WTC11 (cell line): Measurements from ENCODE around the gene KIN. TPM values are rescaled to one million over a fixed set of nuclear protein-coding genes. Genes with fewer than 3 reads are reported as not detected.

Experiments
- ATAC-seq: fragments of 200-7000 bp; cut with Tn5 transposase; 2 replicates; pipeline ENCODE4 v1.10.0; 2021; ENCODE audit warnings: mild to moderate bottlenecking, moderate library complexity
- CTCF ChIA-PET: fragments of 300-600 bp; sonication (Branson Sonifier 250); formaldehyde crosslinking; loops from one replicate; lab custom pipeline; 2021; ENCODE audit warnings: antibody characterized with exemption; lab: Charles Lee
- POLR2A ChIA-PET: fragments of 350-600 bp; sonication (Branson Sonifier 250); formaldehyde crosslinking; loops from one replicate; lab custom pipeline; 2021; ENCODE audit warnings: antibody characterized with exemption; lab: Charles Lee
- DNase-seq: peaks from one replicate; pipeline ENCODE4 v3.0.0; 2021; ENCODE audit warnings: low spot score
- H3K27ac Mint-ChIP-seq: 2 replicates; pipeline ENCODE4 v1.8.0; 2021; ENCODE audit warnings: mixed read lengths
- H3K27me3 Mint-ChIP-seq: 2 replicates; pipeline ENCODE4 v1.8.0; 2021; ENCODE audit warnings: low read depth, mild to moderate bottlenecking, moderate library complexity, mixed read lengths
- H3K36me3 Mint-ChIP-seq: 2 replicates; pipeline ENCODE4 v1.8.0; 2021; ENCODE audit warnings: mixed read lengths
- H3K4me1 Mint-ChIP-seq: 2 replicates; pipeline ENCODE4 v1.8.0; 2022; ENCODE audit warnings: mixed read lengths
- H3K4me3 Mint-ChIP-seq: 2 replicates; pipeline ENCODE4 v1.8.0; 2021; ENCODE audit warnings: mild to moderate bottlenecking, moderate library complexity, mixed read lengths
- H3K9me3 Mint-ChIP-seq: 2 replicates; pipeline ENCODE4 v1.8.0; 2021; ENCODE audit warnings: mixed read lengths
- ARID4B ChIP-seq: sonication (generic); formaldehyde crosslinking; IDR thresholded peaks from 2 replicates; pipeline ENCODE4 v1.8.0; 2023; ENCODE audit warnings: missing genetic modification reagents, mild to moderate bottlenecking, borderline replicate concordance
- CREM ChIP-seq: sonication (generic); formaldehyde crosslinking; IDR thresholded peaks from 2 replicates; pipeline ENCODE4 v1.8.1; 2022; ENCODE audit warnings: mild to moderate bottlenecking, missing genetic modification reagents, moderate library complexity
- ESRRA ChIP-seq: sonication (generic); formaldehyde crosslinking; IDR thresholded peaks from 2 replicates; pipeline ENCODE4 v1.8.1; 2022; ENCODE audit warnings: mild to moderate bottlenecking, missing genetic modification reagents, borderline replicate concordance
- ETV6 ChIP-seq: sonication (generic); formaldehyde crosslinking; IDR thresholded peaks from 2 replicates; pipeline ENCODE4 v1.8.1; 2022; ENCODE audit warnings: mild to moderate bottlenecking, missing genetic modification reagents
- FOXP4 ChIP-seq: sonication (generic); formaldehyde crosslinking; IDR thresholded peaks from 2 replicates; pipeline ENCODE4 v1.8.0; 2022; ENCODE audit warnings: mild to moderate bottlenecking, missing genetic modification reagents
- JAZF1 ChIP-seq: fragments of 250-450 bp; sonication (Bioruptor Pico); IDR thresholded peaks from 2 replicates; pipeline ENCODE4 v1.9.0; 2021; ENCODE audit warnings: moderate library complexity, mild to moderate bottlenecking, inconsistent platforms
- JUN ChIP-seq: sonication (generic); formaldehyde crosslinking; IDR thresholded peaks from 2 replicates; pipeline ENCODE4 v1.8.0; 2023; ENCODE audit warnings: mild to moderate bottlenecking, missing genetic modification reagents
- NFE2L1 ChIP-seq: sonication (generic); formaldehyde crosslinking; IDR thresholded peaks from 2 replicates; pipeline ENCODE4 v1.8.1; 2023; ENCODE audit warnings: missing genetic modification reagents
- NR2C2 ChIP-seq: sonication (generic); formaldehyde crosslinking; IDR thresholded peaks from 2 replicates; pipeline ENCODE4 v1.8.0; 2022; ENCODE audit warnings: mild to moderate bottlenecking, missing genetic modification reagents
- RORB ChIP-seq: fragments of 250-450 bp; sonication (Bioruptor Pico); IDR thresholded peaks from 2 replicates; pipeline ENCODE4 v1.9.0; 2021; ENCODE audit warnings: mild to moderate bottlenecking
- SMAD3 ChIP-seq: sonication (generic); formaldehyde crosslinking; IDR thresholded peaks from 2 replicates; pipeline ENCODE4 v1.8.0; 2022; ENCODE audit warnings: missing genetic modification reagents, mild to moderate bottlenecking, borderline replicate concordance
- SP1 ChIP-seq: sonication (generic); formaldehyde crosslinking; conservative IDR thresholded peaks from 2 replicates; pipeline ENCODE4 v1.8.1; 2022; ENCODE audit warnings: missing genetic modification reagents
- TEAD4 ChIP-seq: sonication (generic); formaldehyde crosslinking; IDR thresholded peaks from 2 replicates; pipeline ENCODE4 v1.8.0; 2022; ENCODE audit warnings: mild to moderate bottlenecking, missing genetic modification reagents
- TP53 ChIP-seq: sonication (generic); formaldehyde crosslinking; IDR thresholded peaks from 2 replicates; pipeline ENCODE4 v1.8.1; 2023; ENCODE audit warnings: mild to moderate bottlenecking, missing genetic modification reagents
- ZBTB21 ChIP-seq: sonication (generic); formaldehyde crosslinking; IDR thresholded peaks from 2 replicates; pipeline ENCODE4 v1.8.1; 2023; ENCODE audit warnings: mild to moderate bottlenecking, missing genetic modification reagents, borderline replicate concordance
- ZNF138 ChIP-seq: sonication (generic); formaldehyde crosslinking; conservative IDR thresholded peaks from 2 replicates; pipeline ENCODE4 v1.8.1; 2022; ENCODE audit warnings: mild to moderate bottlenecking, moderate library complexity, missing genetic modification reagents
- total RNA-seq: library from RNA; stranded (reverse); gene quantifications from 3 replicates; pipeline ENCODE4 v1.2.3, GENCODE V29; 2021
- TF ChIP-seq, protein P1 (sequence below): fragments of 250-450 bp; sonication (Bioruptor Pico); IDR thresholded peaks from 2 replicates; pipeline ENCODE4 v1.9.0; 2021; ENCODE audit warnings: mild to moderate bottlenecking, borderline replicate concordance
- TF ChIP-seq, protein P2 (sequence below): fragments of 250-450 bp; sonication (Bioruptor Pico); IDR thresholded peaks from 2 replicates; pipeline ENCODE4 v1.9.0; 2021; ENCODE audit warnings: moderate library complexity, mild to moderate bottlenecking, inconsistent platforms, borderline replicate concordance
- TF ChIP-seq, protein P3 (sequence below): sonication (generic); formaldehyde crosslinking; IDR thresholded peaks from 2 replicates; pipeline ENCODE4 v1.8.0; 2022; ENCODE audit warnings: mild to moderate bottlenecking, missing genetic modification reagents
- TF ChIP-seq, protein P4 (sequence below): sonication (generic); formaldehyde crosslinking; IDR thresholded peaks from 2 replicates; pipeline ENCODE4 v1.8.1; 2022; ENCODE audit warnings: mild to moderate bottlenecking, moderate library complexity, missing genetic modification reagents
- TF ChIP-seq, protein P5 (sequence below): sonication (generic); formaldehyde crosslinking; IDR thresholded peaks from 2 replicates; pipeline ENCODE4 v1.8.1; 2023; ENCODE audit warnings: mild to moderate bottlenecking, missing genetic modification reagents

Gene KIN
- total RNA-seq, 1 experiment from 2014 or later, result 13.1 TPM

DNA sequence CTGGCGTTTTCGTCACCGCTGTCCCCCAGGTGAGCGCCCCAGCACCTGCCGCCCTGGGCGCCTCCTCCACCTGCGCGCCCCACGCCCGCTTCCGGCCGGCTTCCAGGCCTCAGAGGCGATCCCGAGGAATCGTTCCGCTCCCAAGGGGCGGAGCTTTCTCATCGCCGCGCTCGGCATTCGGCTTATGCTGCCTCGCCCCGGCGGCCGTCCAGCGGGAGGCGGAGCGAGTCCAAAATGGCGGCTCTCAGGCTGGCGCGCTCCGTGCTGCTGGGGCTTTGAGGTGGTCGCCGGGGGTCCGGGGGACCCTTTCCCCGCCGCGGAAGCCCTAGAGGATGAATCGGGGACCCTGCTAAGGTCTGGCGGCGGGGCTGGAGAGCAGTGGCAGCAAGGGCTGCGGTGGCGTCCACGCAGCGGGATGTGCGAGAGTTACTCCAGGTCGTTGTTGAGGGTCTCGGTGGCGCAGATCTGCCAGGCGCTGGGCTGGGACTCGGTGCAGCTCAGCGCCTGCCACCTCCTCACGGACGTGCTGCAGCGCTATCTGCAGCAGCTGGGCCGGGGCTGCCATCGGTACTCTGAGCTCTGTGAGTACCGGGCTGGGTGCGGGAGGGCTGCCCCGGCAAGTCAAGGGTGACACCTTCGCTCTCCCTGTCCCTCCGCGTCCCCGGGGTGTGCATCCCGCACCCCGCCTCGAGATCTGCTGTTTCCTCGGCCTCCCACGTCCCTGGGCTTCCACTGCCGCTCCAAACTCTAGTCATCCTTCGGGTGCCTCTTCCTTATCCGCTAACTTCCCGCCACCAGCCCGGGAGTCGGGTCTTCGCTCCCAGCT, 30.7 kb upstream of the KIN start, which contains the start of gene TAF3:
Gene TAF3, plus strand, starts transcription at position 211 of the 826 bp plus-strand sequence. Its CDS starts 205 bp downstream, at position 416.
- H3K4me1 Mint-ChIP-seq, result peaks cover 20% of the 10 kb centered on the region
- TF ChIP-seq ESRRA, result no peak
- peak; percentile 98 for TF ChIP-seq SP1
- TF ChIP-seq JAZF1 (CRISPR knock-in tag), result no peak
- TF ChIP-seq TEAD4 (CRISPR knock-in tag), result no peak
- TF ChIP-seq NFE2L1, result peak; percentile 46; the same call in 1 of the 2 replicates
- TF ChIP-seq SMAD3 (CRISPR knock-in tag), result peak; percentile 84; the same call in 1 of the 2 replicates
- TF ChIP-seq, protein P1, sequence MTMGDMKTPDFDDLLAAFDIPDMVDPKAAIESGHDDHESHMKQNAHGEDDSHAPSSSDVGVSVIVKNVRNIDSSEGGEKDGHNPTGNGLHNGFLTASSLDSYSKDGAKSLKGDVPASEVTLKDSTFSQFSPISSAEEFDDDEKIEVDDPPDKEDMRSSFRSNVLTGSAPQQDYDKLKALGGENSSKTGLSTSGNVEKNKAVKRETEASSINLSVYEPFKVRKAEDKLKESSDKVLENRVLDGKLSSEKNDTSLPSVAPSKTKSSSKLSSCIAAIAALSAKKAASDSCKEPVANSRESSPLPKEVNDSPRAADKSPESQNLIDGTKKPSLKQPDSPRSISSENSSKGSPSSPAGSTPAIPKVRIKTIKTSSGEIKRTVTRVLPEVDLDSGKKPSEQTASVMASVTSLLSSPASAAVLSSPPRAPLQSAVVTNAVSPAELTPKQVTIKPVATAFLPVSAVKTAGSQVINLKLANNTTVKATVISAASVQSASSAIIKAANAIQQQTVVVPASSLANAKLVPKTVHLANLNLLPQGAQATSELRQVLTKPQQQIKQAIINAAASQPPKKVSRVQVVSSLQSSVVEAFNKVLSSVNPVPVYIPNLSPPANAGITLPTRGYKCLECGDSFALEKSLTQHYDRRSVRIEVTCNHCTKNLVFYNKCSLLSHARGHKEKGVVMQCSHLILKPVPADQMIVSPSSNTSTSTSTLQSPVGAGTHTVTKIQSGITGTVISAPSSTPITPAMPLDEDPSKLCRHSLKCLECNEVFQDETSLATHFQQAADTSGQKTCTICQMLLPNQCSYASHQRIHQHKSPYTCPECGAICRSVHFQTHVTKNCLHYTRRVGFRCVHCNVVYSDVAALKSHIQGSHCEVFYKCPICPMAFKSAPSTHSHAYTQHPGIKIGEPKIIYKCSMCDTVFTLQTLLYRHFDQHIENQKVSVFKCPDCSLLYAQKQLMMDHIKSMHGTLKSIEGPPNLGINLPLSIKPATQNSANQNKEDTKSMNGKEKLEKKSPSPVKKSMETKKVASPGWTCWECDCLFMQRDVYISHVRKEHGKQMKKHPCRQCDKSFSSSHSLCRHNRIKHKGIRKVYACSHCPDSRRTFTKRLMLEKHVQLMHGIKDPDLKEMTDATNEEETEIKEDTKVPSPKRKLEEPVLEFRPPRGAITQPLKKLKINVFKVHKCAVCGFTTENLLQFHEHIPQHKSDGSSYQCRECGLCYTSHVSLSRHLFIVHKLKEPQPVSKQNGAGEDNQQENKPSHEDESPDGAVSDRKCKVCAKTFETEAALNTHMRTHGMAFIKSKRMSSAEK (CRISPR knock-in tag), result no peak
- TF ChIP-seq, protein P2, sequence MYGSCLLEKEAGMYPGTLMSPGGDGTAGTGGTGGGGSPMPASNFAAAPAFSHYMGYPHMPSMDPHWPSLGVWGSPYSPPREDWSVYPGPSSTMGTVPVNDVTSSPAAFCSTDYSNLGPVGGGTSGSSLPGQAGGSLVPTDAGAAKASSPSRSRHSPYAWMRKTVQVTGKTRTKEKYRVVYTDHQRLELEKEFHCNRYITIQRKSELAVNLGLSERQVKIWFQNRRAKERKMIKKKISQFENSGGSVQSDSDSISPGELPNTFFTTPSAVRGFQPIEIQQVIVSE (CRISPR knock-in tag), result no peak
- no peak for TF ChIP-seq NR2C2 (CRISPR knock-in tag)
- peak; percentile 83 for TF ChIP-seq CREM (CRISPR knock-in tag)
- TF ChIP-seq, protein P3, sequence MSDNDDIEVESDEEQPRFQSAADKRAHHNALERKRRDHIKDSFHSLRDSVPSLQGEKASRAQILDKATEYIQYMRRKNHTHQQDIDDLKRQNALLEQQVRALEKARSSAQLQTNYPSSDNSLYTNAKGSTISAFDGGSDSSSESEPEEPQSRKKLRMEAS (CRISPR knock-in tag), result peak; percentile 94
- TF ChIP-seq JUN, result no peak
- TF ChIP-seq ETV6 (CRISPR knock-in tag), result peak; percentile 91
- peak; percentile 55; the same call in 1 of the 2 replicates for TF ChIP-seq ZBTB21
- peak; percentile 64; the same call in 1 of the 2 replicates for TF ChIP-seq ARID4B (CRISPR knock-in tag)
- peak; percentile 84; the same call in 1 of the 2 replicates for TF ChIP-seq TP53 (CRISPR knock-in tag)
- peak; percentile 82; the same call in 1 of the 2 replicates for TF ChIP-seq FOXP4 (CRISPR knock-in tag)
- TF ChIP-seq RORB (CRISPR knock-in tag), result no peak
- TF ChIP-seq, protein P4, sequence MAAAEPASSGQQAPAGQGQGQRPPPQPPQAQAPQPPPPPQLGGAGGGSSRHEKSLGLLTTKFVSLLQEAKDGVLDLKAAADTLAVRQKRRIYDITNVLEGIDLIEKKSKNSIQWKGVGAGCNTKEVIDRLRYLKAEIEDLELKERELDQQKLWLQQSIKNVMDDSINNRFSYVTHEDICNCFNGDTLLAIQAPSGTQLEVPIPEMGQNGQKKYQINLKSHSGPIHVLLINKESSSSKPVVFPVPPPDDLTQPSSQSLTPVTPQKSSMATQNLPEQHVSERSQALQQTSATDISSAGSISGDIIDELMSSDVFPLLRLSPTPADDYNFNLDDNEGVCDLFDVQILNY, result peak; percentile 90; the same call in 1 of the 2 replicates
- TF ChIP-seq ZNF138 (CRISPR knock-in tag), result 0 out of 2 replicates have a peak, but pooled peaks have one; percentile 27
- TF ChIP-seq, protein P5, sequence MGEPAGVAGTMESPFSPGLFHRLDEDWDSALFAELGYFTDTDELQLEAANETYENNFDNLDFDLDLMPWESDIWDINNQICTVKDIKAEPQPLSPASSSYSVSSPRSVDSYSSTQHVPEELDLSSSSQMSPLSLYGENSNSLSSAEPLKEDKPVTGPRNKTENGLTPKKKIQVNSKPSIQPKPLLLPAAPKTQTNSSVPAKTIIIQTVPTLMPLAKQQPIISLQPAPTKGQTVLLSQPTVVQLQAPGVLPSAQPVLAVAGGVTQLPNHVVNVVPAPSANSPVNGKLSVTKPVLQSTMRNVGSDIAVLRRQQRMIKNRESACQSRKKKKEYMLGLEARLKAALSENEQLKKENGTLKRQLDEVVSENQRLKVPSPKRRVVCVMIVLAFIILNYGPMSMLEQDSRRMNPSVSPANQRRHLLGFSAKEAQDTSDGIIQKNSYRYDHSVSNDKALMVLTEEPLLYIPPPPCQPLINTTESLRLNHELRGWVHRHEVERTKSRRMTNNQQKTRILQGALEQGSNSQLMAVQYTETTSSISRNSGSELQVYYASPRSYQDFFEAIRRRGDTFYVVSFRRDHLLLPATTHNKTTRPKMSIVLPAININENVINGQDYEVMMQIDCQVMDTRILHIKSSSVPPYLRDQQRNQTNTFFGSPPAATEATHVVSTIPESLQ, result no peak

More for the DNA sequence above, 30.7 kb upstream of the KIN start, which contains the start of gene TAF3:
- ChIA-PET POLR2A (interaction anchor here (0.7 to 1.8 kb wide), 7 partner anchors 9 to 407 kb away, joined by 3 to 15 read pairs (median 3); partner anchors contain the start of genes ATP5F1C and KIN), CTCF (interaction anchor here (1.0 to 1.9 kb wide), 7 partner anchors 10 to 293 kb away, joined by 3 to 9 read pairs (median 6); partner anchors contain the start of genes ATP5F1C and KIN)
- no peaks in the 10 kb centered on the region for H3K9me3 Mint-ChIP-seq
- H3K36me3 Mint-ChIP-seq, result no peaks in the 10 kb centered on the region
- ATAC-seq, result peak; percentile 85
- peak within 1 kb of the TSS; percentile 97 for H3K4me3 Mint-ChIP-seq
- H3K27ac Mint-ChIP-seq, result peak within 1 kb of the TSS; percentile 94
- peak; percentile 96 for DNase-seq
- peaks cover 6% of the 10 kb centered on the region; the same call in 1 of the 2 replicates for H3K27me3 Mint-ChIP-seq
